NT2/D1 (cell line): ENCODE measurements around the gene MAGI2.

Source experiments
- DNase-seq: peaks from one replicate; pipeline ENCODE4 v3.0.0-alpha.2; 2011; ENCODE audit warnings: low read depth, low spot score
- H3K27me3 ChIP-seq: 2 replicates; pipeline ENCODE4 v1.6.0; 2011; ENCODE audit warnings: mild to moderate bottlenecking; ENCODE audit not compliant: insufficient read length, insufficient read depth
- H3K36me3 ChIP-seq: 2 replicates; pipeline ENCODE4 v1.6.1; 2011; ENCODE audit warnings: mild to moderate bottlenecking, low read length, mixed read lengths; ENCODE audit not compliant: insufficient read depth, insufficient read length
- H3K4me1 ChIP-seq: 2 replicates; pipeline ENCODE4 v1.5.1; 2011; ENCODE audit not compliant: insufficient read depth, insufficient read length
- H3K4me3 ChIP-seq: 2 replicates; pipeline ENCODE4 v1.5.1; 2011; ENCODE audit warnings: low read depth; ENCODE audit not compliant: insufficient read length
- H3K9ac ChIP-seq: 2 replicates; pipeline ENCODE4 v1.6.0; 2011; ENCODE audit warnings: low read depth; ENCODE audit not compliant: insufficient read length
- H3K9me3 ChIP-seq: 2 replicates; pipeline ENCODE4 v1.5.1; 2011; ENCODE audit warnings: mild to moderate bottlenecking, low read length; ENCODE audit not compliant: insufficient read depth
- SUZ12 ChIP-seq: IDR thresholded peaks from 2 replicates; pipeline ENCODE4 v1.6.1; 2011; ENCODE audit not compliant: insufficient read length, insufficient read depth; ENCODE audit errors: extremely low read depth
- YY1 ChIP-seq: IDR thresholded peaks from 2 replicates; pipeline ENCODE4 v1.6.1; 2011; ENCODE audit not compliant: insufficient read length, insufficient read depth
- ZNF274 ChIP-seq: IDR thresholded peaks from 2 replicates; pipeline ENCODE4 v1.6.1; 2011; ENCODE audit warnings: mild to moderate bottlenecking, low read depth, low read length

MAGI2 gene

GRCh38 chr7:78434281-78434680 lies 1019.2 kb downstream of the MAGI2 start:
- Histone ChIP-seq H3K9me3 (no peaks in the 10 kb centered on the region), H3K27me3 (no peaks in the 10 kb centered on the region), H3K9ac (no peak overlapping the region), H3K36me3 (no peaks in the 10 kb centered on the region), H3K4me1 (no peaks in the 10 kb centered on the region), H3K4me3 (no peak overlapping the region)
- no peak for DNase-seq
- TF ChIP-seq SUZ12 (no peak), YY1 (no peak), ZNF274 (no peak)

DNA sequence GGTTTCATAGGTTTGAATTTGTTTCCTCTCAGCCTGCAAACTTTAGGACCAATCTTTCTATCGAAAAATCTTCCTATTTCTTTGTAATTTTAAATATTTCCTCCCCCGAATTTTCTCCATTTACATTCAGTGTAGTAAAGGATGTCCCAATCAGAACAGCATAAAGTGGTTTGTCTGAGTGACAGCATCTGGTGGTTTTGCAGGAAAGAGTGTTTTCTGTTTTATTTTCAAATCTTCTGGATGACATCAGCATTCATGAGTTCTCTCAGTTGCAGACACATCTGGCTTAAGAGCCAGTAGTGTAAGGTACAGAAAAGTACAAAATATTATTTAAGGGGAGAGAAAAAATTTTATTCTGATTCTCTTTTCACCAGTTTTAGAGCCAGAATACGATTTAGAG lies 1020.0 kb downstream of the MAGI2 start:
- no peak for DNase-seq
- TF ChIP-seq ZNF274, result no peak
- no peak for TF ChIP-seq SUZ12
- no peak for TF ChIP-seq YY1
- Histone ChIP-seq H3K9me3 (no peaks in the 10 kb centered on the region), H3K36me3 (no peaks in the 10 kb centered on the region), H3K4me3 (no peak overlapping the region), H3K9ac (no peak overlapping the region), H3K27me3 (no peaks in the 10 kb centered on the region), H3K4me1 (no peaks in the 10 kb centered on the region)

DNA sequence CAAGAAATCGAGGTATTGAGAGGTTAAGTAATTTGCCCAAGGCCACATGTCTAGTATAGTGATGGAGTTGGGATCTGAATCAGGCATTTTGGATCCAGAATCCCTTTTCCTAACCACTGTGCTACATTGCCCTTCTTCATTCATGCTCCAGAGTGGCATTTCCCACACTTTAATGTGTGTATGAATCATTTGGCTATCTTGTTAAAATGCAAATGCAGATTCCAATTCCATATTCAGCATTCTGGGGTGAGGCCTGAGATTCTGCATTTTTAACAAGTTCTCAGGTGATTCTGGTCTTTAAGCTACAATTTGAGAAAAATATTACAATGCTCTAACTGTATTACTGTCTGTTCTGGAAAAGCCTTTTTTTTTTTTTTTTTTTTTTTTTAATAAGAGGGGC lies 1023.6 kb downstream of the MAGI2 start:
- no peak for DNase-seq
- H3K4me1 ChIP-seq, result no peaks in the 10 kb centered on the region
- H3K36me3 ChIP-seq, result no peaks in the 10 kb centered on the region
- H3K9ac ChIP-seq, result no peak overlapping the region
- H3K9me3 ChIP-seq, result no peaks in the 10 kb centered on the region
- H3K27me3 ChIP-seq, result no peaks in the 10 kb centered on the region
- H3K4me3 ChIP-seq, result no peak overlapping the region
- TF ChIP-seq SUZ12 (no peak), YY1 (no peak), ZNF274 (no peak)

DNA sequence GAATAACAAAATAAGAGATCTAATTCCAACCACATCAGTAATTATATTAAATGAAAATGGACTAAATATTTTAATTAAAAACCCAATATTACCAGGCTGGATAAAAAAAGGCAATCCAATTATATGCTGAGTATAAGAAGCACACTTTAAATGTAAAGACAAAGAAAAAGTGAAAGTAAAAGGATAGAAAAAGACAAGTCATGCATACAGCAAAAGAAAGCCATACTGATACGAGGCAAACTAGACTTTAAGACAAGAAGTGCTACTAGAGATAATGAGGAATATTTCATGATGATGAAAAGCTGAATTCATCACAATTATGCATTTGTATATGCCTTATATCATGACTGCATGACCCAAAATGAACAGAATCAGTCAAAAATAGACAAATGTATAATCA lies 1026.3 kb downstream of the MAGI2 start:
- Histone ChIP-seq H3K4me3 (no peak overlapping the region), H3K9me3 (no peaks in the 10 kb centered on the region), H3K36me3 (no peaks in the 10 kb centered on the region), H3K4me1 (no peaks in the 10 kb centered on the region), H3K9ac (no peak overlapping the region), H3K27me3 (no peaks in the 10 kb centered on the region)
- TF ChIP-seq YY1 (no peak), ZNF274 (no peak)
- DNase-seq, result no peak

DNA sequence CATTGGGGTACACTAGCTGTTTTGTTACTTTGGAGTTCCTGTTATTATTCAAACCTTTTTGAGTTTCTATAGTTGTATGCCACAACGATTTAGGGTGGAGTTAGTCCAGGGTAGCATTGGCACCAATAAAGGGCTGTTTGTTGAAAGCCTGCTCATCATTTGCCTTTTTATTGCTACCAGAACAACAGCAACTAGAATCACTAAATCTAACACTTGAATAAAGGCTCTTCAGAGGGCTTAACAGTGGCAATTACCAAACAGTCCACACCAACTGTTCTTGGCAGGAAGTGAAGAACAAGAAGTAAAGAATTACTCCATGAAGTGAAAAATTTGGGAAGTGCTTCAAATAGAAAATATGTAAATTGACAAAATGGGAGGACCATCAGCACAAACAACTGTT lies 1033.5 kb downstream of the MAGI2 start:
- no peak for DNase-seq
- TF ChIP-seq ZNF274 (no peak), YY1 (no peak), SUZ12 (no peak)
- Histone ChIP-seq H3K4me3 (no peak overlapping the region), H3K27me3 (no peaks in the 10 kb centered on the region), H3K4me1 (no peaks in the 10 kb centered on the region), H3K9me3 (no peaks in the 10 kb centered on the region), H3K9ac (no peak overlapping the region), H3K36me3 (no peaks in the 10 kb centered on the region)

- H3K9ac ChIP-seq, result no peak overlapping the region
- no peak for TF ChIP-seq ZNF274
- no peak for TF ChIP-seq SUZ12
- TF ChIP-seq YY1, result no peak
- no peaks in the 10 kb centered on the region for H3K9me3 ChIP-seq
- no peaks in the 10 kb centered on the region for H3K4me1 ChIP-seq
- DNase-seq, result no peak
- H3K27me3 ChIP-seq, result no peaks in the 10 kb centered on the region
- no peaks in the 10 kb centered on the region for H3K36me3 ChIP-seq
- no peak overlapping the region for H3K4me3 ChIP-seq
Measured at GRCh38 chr7:78417180-78417853, 1036.2 kb downstream of the MAGI2 start.

DNA sequence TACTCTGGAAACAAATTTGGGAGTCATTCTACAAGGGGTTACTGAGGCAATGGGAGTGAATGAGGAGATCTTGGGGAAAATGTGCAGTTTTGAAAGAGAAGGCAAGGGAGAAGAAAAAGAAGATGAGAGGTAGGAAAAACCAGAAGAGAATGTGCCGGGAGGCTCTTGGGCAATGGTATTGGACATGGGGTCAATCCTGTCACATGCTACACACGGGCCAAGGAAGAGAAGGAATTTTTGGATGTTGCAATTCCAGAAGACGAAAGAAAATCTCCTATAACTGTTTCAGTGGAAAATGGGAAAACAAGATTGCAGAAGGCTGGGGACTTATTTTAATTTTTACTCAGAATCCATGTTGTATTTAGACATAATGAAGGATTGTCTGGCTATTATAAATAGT lies 1039.9 kb downstream of the MAGI2 start:
- H3K36me3 ChIP-seq, result no peaks in the 10 kb centered on the region
- H3K9ac ChIP-seq, result no peak overlapping the region
- no peaks in the 10 kb centered on the region for H3K9me3 ChIP-seq
- DNase-seq, result no peak
- no peak for TF ChIP-seq ZNF274
- TF ChIP-seq SUZ12, result no peak
- TF ChIP-seq YY1, result no peak
- no peaks in the 10 kb centered on the region for H3K27me3 ChIP-seq
- H3K4me1 ChIP-seq, result no peaks in the 10 kb centered on the region
- no peak overlapping the region for H3K4me3 ChIP-seq
